Ishikawa (cell line): ENCODE measurements around the gene NCAPG.

Source experiments
- CEBPB ChIP-seq: IDR thresholded peaks from 2 replicates; pipeline ENCODE4 v1.6.1; 2012
- CREB1 ChIP-seq: IDR thresholded peaks from 2 replicates; pipeline ENCODE4 v1.6.1; 2012; ENCODE audit warnings: low read depth
- EGR1 ChIP-seq: IDR thresholded peaks from 2 replicates; pipeline ENCODE4 v1.6.1; 2012
- EP300 ChIP-seq: IDR thresholded peaks from 2 replicates; pipeline ENCODE4 v1.6.1; 2012; ENCODE audit warnings: borderline replicate concordance
- FOXM1 ChIP-seq: IDR thresholded peaks from 2 replicates; pipeline ENCODE4 v1.6.1; 2012; ENCODE audit warnings: low read depth, borderline replicate concordance
- NFIC ChIP-seq: IDR thresholded peaks from 2 replicates; pipeline ENCODE4 v1.6.1; 2012
- RAD21 ChIP-seq: IDR thresholded peaks from 2 replicates; pipeline ENCODE4 v1.6.1; 2012; ENCODE audit warnings: low read depth
- TAF1 ChIP-seq: IDR thresholded peaks from 2 replicates; pipeline ENCODE4 v1.6.1; 2012; ENCODE audit warnings: low read depth, mild to moderate bottlenecking
- TCF12 ChIP-seq: IDR thresholded peaks from 2 replicates; pipeline ENCODE4 v1.6.1; 2012; ENCODE audit warnings: low read depth
- TEAD4 ChIP-seq: IDR thresholded peaks from 2 replicates; pipeline ENCODE4 v1.6.1; 2012
- YY1 ChIP-seq: IDR thresholded peaks from 2 replicates; pipeline ENCODE4 v1.6.1; 2012; ENCODE audit warnings: low read depth
- ZBTB7A ChIP-seq: IDR thresholded peaks from 2 replicates; pipeline ENCODE4 v1.6.1; 2012; ENCODE audit warnings: low read depth
- TF ChIP-seq, protein P1 (sequence below): IDR thresholded peaks from 2 replicates; pipeline ENCODE4 v1.6.1; 2012; ENCODE audit warnings: low read depth, mild to moderate bottlenecking
- TF ChIP-seq, protein P2 (sequence below): IDR thresholded peaks from 2 replicates; pipeline ENCODE4 v1.6.1; 2012
- TF ChIP-seq, protein P3 (sequence below): IDR thresholded peaks from 2 replicates; pipeline ENCODE4 v1.6.1; 2012

The NCAPG gene

DNA sequence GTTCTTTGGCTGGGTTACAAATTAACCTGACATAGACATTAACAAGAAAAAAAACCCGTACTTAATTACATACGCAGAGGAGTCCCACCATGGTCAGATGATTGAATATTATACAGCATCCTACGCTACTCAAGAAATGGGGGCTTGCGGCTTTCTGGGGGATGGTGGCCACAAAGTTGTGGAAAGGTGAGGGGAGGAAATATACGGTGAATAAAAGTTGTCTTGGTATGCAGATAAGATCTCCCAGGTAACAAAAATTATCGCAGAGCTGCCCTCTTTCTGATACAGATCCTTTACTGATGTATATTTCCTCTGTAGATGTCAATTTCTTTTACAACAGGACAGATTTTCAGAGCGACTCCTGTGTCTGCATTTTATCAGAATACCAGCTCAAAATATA is 1.1 kb upstream of the NCAPG start:
- no peak for TF ChIP-seq CREB1
- no peak for TF ChIP-seq EGR1
- no peak for TF ChIP-seq YY1
- no peak for TF ChIP-seq NFIC

DNA sequence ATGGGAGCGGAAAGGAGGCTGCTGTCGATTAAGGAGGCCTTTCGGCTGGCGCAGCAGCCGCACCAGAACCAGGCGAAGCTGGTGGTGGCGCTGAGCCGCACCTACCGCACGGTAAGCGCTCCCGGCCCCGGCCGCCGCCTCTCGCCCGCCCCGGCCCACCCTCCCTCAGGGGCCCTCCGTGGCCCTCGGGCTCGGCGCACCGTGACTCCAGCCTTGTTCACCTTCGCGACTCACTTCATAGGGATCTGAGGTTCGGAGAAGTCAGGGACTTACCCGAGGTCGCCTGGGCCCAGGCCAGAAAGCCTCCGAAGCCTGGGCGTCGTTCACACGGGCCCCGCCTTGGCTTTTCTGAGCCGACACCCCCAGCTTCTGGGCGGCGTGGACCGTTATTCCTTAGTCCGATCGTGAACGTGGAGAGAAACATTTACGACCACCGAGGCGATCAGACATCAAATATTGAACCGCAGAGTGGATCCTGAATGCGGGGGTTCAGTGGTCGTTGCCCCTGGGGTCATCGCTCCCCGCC is 362 bp downstream of the NCAPG start:
- TF ChIP-seq, protein P1, sequence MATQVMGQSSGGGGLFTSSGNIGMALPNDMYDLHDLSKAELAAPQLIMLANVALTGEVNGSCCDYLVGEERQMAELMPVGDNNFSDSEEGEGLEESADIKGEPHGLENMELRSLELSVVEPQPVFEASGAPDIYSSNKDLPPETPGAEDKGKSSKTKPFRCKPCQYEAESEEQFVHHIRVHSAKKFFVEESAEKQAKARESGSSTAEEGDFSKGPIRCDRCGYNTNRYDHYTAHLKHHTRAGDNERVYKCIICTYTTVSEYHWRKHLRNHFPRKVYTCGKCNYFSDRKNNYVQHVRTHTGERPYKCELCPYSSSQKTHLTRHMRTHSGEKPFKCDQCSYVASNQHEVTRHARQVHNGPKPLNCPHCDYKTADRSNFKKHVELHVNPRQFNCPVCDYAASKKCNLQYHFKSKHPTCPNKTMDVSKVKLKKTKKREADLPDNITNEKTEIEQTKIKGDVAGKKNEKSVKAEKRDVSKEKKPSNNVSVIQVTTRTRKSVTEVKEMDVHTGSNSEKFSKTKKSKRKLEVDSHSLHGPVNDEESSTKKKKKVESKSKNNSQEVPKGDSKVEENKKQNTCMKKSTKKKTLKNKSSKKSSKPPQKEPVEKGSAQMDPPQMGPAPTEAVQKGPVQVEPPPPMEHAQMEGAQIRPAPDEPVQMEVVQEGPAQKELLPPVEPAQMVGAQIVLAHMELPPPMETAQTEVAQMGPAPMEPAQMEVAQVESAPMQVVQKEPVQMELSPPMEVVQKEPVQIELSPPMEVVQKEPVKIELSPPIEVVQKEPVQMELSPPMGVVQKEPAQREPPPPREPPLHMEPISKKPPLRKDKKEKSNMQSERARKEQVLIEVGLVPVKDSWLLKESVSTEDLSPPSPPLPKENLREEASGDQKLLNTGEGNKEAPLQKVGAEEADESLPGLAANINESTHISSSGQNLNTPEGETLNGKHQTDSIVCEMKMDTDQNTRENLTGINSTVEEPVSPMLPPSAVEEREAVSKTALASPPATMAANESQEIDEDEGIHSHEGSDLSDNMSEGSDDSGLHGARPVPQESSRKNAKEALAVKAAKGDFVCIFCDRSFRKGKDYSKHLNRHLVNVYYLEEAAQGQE = no peak
- TF ChIP-seq CEBPB = no peak
- 0 out of 2 replicates have a peak, but pooled peaks have one; percentile 8 for TF ChIP-seq TAF1

DNA sequence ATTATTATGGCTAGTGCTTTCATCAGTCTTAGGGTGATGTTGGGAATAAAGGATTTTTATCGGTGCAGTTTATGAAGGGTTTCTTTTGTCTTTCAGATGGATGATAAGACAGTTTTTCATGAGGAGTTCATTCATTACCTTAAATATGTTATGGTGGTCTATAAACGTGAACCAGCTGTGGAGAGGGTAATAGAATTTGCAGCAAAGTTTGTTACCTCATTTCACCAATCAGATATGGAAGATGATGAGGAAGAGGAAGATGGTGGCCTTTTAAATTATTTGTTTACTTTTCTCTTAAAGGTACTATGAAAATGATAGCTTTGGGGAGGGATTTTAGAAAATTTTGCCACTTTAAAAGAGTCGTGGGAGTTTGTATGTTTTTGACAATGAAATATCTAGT is 1.3 kb downstream of the NCAPG start:
- TF ChIP-seq NFIC (no peak), RAD21 (no peak), TCF12 (no peak), EP300 (no peak), CEBPB (no peak), FOXM1 (no peak), CREB1 (no peak), ZBTB7A (no peak), TEAD4 (no peak)
- TF ChIP-seq, protein P1 = no peak
- TF ChIP-seq, protein P2, sequence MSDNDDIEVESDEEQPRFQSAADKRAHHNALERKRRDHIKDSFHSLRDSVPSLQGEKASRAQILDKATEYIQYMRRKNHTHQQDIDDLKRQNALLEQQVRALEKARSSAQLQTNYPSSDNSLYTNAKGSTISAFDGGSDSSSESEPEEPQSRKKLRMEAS = no peak
- TF ChIP-seq, protein P3, sequence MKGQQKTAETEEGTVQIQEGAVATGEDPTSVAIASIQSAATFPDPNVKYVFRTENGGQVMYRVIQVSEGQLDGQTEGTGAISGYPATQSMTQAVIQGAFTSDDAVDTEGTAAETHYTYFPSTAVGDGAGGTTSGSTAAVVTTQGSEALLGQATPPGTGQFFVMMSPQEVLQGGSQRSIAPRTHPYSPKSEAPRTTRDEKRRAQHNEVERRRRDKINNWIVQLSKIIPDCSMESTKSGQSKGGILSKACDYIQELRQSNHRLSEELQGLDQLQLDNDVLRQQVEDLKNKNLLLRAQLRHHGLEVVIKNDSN = no peak

DNA sequence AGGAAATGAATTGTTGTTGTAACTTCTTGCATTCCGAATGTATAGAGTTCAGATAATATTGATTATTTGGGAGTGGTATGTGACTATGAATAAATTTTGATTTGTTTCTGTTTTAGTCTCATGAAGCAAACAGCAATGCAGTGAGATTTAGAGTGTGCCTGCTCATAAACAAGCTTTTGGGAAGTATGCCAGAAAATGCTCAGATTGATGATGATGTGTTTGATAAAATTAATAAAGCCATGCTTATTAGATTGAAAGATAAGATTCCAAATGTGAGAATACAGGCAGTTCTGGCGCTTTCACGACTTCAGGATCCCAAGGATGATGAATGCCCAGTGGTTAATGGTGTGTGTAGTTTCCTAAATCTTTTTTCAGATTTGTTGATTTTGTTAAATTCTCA is 2.0 kb downstream of the NCAPG start:
- TF ChIP-seq CREB1 (no peak), RAD21 (no peak), TCF12 (no peak), TEAD4 (no peak), ZBTB7A (no peak), NFIC (no peak), CEBPB (no peak), EP300 (no peak), TAF1 (no peak), YY1 (no peak), FOXM1 (no peak), EGR1 (no peak)
- TF ChIP-seq, protein P3 = no peak
- TF ChIP-seq, protein P2 = no peak
- TF ChIP-seq, protein P1 = no peak

DNA sequence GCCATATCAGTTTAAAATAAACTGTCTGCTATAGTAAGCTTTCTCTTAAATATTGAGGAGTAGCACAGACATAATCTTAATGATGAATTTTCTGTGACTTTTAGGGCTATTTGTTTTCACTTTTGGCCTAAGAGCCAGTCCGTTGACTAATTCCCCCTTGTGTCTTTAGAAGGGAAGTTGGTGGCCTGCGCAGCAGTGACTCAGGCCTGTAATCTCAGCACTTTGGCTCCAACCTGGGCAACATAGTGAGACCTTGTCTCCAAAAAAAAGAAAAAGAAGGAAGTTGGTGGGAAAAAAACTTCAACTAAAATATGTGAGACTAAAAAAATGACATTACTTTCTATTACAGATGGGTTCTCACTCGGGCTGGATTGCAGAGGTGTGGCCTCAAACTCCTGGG is 3.4 kb downstream of the NCAPG start:
- TF ChIP-seq YY1 = no peak
- TF ChIP-seq NFIC = no peak
- TF ChIP-seq TCF12 = no peak
- TF ChIP-seq CEBPB = no peak
- TF ChIP-seq, protein P2 = no peak
- TF ChIP-seq EP300 = no peak
- no peak for TF ChIP-seq TAF1
- no peak for TF ChIP-seq ZBTB7A
- TF ChIP-seq TEAD4 = no peak
- TF ChIP-seq, protein P1 = no peak
- TF ChIP-seq FOXM1 = no peak
- no peak for TF ChIP-seq RAD21
- TF ChIP-seq, protein P3 = no peak
- no peak for TF ChIP-seq CREB1
- TF ChIP-seq EGR1 = no peak
